Fibroblast of the conjunctiva (primary cell): ENCODE measurements around the gene FSTL3.
"Not testable (repeated sequence)": the region's sequence is repeated elsewhere in the genome, so short reads cannot be mapped to it uniquely, and the experiment has no call there.

Source experiments
- DNase-seq: peaks from one replicate; pipeline ENCODE4 v3.0.0-alpha.2; 2010; ENCODE audit warnings: low read depth

Gene FSTL3

DNA sequence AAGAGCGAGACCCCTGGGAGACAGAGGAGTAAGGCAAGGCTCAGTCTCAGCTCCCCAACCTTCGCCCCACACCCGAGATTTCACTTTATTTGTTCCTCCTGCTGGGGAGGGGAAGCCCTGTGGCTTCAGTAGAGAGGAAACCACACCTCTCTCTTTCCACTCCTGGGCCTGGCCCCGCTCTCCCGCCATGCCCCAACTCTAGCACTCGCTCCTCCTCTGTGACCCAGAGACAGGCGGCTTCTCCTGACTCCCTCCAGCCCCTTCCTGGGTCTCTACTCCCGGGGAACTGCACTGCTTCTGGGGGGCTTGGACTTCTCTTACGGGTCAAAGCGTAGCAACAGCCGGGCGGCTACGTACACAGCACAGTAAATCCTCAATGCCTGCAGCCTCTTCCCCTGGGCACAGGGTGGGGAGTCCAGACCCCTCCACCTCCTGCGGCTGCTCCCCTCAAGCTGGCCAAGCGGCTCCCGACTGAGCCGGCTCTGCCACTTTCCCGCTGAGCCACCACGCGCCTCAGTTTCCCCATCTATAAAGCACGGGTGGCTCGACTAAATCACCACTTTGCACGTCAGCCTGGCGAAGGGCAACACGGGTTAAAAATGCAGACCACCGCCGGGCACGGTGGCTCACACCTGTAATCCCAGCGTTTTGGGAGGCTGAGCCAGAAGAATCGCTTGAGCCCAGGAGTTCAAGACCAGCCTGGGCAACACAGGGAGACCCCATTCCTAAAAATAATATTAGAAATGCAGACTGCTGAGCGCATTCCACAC lies 14.6 kb upstream of the FSTL3 start:
- DNase-seq, result no peak

GRCh38 chr19:662207-662961 lies 13.8 kb upstream of the FSTL3 start:
- DNase-seq, result no peak

DNA sequence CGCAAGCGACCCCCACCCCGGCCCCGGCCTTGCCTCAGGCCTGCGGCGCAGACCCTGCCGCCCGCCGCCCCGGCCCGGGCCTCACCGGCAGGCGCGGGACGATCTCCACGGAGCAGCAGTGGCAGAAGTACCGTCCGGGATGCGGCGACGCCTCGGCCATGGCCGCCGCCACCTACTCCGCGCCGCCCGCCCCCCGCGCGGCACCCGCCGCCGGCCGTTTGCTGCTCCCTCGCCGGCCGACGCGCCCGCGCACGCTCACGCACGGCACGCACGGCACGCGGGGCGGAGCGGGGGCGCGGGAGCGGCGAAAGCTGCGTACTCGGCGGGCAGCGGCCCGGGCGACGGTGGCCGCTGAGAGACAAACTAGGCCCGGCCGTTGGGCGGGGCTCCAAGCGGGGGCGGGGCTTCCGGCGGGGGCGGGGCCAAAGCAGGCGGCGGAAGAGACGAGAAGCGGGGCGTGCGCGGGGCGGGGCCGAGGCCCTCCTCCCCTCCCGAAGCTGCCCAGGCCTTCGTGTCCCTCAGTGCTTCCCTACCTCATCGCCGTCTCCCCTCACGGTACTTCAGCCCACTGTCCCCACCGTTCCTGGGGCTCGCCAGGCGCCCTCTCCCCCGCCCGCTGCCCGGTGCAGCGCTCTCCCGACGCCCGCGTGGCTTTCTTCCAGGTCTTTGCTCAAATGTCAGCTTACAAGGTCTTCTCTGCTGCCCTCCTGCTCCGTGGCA lies 13.1 kb upstream of the FSTL3 start, which contains the start of gene RNF126:
RNF126 (minus strand) TSS at position 253 of the 720 bp plus-strand sequence; CDS start at position 160, 93 bp downstream.
- peak; percentile 75 for DNase-seq

GRCh38 chr19:663682-664117 lies 12.5 kb upstream of the FSTL3 start:
- no peak for DNase-seq

DNA sequence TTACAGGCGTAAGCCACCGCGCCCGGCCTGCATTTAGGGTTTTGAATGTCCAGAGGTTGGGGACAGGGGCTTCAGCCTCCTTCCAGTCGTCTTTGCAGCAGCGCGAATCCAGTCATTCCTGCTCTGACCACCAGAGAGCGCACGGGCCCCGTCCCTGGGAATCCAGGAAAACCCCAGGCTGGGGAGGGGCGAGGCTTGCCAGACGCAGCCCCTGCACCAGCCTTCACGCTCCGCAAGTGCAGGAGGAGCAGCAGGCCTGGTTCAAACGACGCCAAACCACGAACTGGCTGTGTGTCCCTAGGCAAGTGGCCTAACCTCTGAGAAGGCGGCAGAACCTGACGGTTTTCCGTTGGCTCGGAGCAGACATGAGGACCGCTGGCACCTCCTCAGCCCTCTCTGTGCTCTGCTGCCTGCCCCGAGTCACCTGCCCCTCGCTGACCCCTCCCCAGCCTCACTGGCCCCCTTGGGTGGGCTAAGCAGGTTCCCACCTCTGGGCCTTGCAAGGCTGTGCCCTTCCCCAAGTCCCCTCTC lies 11.2 kb upstream of the FSTL3 start:
- peak; percentile 49 for DNase-seq

DNA sequence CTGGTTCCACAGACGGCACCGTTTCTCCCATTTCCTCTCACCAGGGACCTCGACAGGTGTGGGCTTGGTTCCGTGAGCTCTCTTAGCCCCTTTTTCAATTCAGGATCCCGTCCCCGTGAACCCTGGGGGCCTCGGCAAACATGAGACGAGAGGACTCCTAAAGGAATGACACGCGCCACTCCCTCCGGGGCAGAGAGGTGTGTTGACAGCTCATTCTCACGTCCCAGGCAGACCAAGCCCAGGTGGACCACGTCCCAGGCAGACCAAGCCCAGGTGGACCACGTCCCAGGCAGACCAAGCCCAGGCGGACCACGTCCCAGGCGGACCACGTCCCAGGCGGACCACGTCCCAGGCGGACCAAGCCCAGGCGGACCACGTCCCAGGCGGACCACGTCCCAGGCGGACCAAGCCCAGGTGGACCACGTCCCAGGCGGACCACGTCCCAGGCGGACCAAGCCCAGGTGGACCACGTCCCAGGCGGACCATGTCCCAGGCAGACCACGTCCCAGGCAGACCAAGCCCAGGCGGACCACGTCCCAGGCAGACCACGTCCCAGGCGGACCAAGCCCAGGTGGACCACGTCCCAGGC lies 9.1 kb upstream of the FSTL3 start:
- not testable (repeated sequence) for DNase-seq

GRCh38 chr19:668675-669434 lies 7.3 kb upstream of the FSTL3 start:
- not testable (repeated sequence) for DNase-seq

DNA sequence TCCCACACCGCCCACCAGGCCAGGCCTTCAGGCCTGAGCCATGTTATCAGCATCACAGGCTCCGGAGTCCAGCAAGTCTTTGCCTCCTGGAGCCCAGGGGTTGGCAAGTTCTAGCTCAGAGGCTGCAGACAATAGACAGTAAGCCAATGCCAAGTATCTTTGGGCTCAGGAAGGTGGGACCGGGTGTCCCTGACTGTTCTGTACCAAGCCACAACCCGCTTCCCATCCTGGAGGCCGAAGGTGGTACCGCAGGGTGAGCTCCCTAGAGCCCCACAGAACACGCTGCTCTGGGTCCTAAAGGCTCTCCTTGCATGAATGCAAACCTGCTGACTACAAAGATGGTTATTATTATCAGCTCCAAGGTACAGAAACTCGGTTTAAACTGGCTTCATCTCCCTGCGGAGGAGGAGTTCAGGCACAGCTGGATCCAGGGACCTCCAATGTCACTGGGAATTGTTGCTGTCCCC lies 5.5 kb upstream of the FSTL3 start:
- no peak for DNase-seq

DNA sequence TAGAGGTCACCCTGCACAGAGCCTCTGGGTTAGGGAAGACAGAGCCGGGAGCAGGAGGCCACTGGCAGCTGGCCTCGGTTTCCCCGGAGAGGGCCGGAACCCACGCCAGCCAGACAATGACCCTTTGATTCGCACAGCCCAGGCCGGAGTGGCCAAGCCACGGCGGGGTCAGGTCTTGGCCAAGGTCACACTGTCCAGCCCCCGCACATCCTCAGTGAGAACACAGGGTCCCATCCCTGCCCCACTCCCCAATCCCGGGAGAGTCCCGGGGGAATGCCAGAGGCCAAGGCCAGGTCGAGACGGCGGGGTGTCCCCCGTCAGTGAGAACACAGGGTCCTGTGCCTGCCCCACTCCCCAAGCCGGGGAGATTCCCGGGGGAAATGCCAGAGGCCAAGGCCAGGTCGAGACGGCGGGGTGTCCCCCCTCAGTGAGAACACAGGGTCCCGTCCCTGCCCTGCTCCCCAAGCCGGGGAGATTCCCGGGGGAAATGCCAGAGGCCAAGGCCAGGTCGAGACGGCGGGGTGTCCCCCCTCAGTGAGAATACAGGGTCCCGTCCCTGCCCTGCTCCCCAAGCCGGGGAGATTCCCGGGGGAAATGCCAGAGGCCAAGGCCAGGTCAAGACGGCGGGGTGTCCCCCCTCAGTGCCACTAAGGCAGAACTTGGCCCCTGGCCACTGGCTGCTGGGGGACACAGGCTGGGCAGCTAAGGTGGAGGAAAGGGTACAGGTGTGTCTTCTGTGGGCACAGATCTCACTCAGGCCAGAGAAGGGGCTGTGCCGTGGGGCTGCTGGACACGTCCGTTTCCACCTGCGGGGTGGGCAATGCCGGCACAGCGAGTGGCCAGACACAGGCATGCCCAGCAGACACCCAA lies 1.7 kb upstream of the FSTL3 start:
- DNase-seq, result no peak

DNA sequence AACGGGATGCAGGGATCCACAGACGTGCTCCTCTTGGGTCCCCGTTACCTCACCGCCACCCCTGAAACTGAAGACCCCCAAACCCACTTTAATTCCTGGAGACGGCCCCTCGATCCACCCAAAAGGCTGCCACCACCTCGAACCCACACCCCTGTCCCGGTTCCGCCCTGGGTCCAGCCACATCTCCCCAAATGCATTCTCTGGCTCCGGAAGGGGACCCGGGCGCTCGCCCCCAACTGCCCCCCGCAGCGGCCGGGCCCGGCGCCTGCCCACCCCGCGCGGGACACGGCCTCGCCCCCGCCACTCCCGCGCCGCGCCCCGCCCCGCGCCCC lies 219 bp upstream of the FSTL3 start:
- no peak for DNase-seq

DNA sequence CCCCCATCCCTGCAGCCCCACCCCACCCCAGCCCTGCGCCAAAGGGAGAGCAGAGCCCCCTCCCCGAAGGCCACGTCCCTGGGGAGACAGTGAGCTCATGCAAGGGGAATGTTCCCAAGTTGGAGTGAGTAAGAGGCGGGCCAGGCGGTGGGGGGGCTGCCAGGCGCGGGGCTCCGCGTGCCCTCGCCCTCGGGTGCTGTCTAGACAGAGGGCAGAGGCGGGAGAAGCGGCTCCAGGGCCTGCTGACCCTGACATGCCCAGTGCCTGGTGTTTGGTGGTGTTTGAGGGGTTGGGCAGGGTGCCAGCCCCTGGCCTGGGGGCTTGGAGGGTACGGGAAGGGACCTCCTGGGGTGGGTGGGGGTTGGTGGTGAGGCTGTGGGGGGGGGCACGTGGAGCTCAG lies 1.0 kb downstream of the FSTL3 start:
- DNase-seq, result peak; percentile 68

GRCh38 chr19:677601-678436 lies 1.6 kb downstream of the FSTL3 start:
- DNase-seq, result no peak

GRCh38 chr19:678791-679388 lies 2.7 kb downstream of the FSTL3 start:
- no peak for DNase-seq

DNA sequence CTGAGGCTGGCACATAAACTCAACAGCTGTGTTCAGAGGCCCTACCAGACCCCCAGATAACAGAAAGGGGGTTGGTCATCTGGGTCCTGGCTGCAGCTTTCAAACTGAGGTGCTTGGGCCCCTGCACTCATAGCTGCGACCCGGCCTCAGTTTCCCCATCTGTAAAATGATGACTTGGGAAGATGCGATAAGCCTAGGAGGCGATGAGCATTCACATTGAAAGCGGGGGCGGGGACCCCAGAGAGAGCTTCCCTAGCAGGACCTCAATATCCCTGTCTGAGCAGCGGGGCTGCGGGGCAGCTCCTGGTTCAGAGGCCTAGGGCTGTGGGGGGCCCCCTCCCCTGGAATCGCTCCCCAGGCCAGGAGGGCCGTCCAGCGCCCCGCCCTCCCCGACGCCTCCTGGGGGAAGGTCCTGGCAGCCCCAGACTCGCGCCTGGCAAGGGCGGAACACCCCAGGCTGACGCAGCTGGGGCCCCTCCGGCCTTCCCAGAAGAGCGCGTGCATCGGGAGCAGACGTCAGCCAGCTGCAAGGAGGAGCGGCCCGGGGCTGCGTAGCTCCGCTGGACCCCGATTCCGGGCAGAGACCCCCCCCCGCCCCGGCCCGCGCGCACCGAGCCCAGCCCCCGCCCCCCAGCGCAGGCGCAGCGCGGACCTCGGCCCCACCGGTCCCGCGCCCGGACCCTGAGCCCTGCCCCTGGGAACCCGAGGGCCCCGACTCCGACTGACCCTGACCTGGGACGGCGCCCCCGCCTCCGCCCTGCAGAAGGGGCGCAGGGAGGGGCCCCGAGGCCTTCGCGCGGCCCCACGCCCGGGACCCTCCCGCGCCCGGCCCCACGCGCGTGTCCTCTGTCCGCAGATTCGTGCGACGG lies 3.5 kb downstream of the FSTL3 start:
- peak; percentile 65 for DNase-seq

- DNase-seq, result peak; percentile 98
Measured at GRCh38 chr19:680287-681028, 4.3 kb downstream of the FSTL3 start.

DNA sequence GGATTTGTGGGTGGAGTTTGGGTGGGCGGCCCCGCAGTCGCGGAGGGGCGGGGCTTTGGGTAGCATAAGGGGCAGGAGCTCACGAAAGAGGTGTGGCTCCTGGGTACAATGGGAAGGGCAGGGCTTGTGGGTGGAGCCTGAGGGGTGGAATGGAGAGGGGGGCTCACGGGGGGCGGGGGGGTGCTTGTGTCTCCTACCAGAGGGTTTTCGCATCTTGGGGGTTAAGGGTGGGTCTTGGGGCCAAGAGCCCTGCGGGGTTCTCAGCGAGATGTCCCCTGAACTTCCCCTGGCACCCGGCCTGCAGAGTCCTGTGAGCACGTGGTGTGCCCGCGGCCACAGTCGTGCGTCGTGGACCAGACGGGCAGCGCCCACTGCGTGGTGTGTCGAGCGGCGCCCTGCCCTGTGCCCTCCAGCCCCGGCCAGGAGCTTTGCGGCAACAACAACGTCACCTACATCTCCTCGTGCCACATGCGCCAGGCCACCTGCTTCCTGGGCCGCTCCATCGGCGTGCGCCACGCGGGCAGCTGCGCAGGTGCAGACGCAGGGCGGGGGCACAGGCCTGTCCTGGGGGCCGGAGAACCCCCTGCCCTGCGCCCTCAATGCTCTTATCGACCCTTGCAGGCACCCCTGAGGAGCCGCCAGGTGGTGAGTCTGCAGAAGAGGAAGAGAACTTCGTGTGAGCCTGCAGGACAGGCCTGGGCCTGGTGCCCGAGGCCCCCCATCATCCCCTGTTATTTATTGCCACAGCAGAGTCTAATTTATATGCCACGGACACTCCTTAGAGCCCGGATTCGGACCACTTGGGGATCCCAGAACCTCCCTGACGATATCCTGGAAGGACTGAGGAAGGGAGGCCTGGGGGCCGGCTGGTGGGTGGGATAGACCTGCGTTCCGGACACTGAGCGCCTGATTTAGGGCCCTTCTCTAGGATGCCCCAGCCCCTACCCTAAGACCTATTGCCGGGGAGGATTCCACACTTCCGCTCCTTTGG lies 5.1 kb downstream of the FSTL3 start:
- no peak for DNase-seq
